ENCODE data around the gene SCFD2. TPM values are rescaled to one million over a fixed set of nuclear protein-coding genes. Genes with fewer than 3 reads are reported as not detected.

SCFD2 gene
- polyA plus RNA-seq, 3 donors = 5.4 to 9.4 (median 6.7) TPM

GRCh38 chr4:53068755-53069330, 297.0 kb downstream of the SCFD2 start:
- no CpG with 5 or more reads among the region's 3 CpGs for WGBS (ENCODE audit: insufficient coverage)
- H3K4me3 ChIP-seq (replicated peaks in 1 of 3; ENCODE audit: low read depth in 2 of 3, low read length in 3 of 3) = no peak overlapping the region
- H3K4me1 ChIP-seq (ENCODE audit: control insufficient read depth in 1 of 2, insufficient read depth in 2 of 2, low read length in 2 of 2) = no peaks in the 10 kb centered on the region
- H2AFZ ChIP-seq (ENCODE audit: insufficient read depth, low read depth, low read length, poor library complexity, severe bottlenecking) = no peak overlapping the region
- peaks cover 3 to 11% of the 10 kb centered on the region in 2 donors for H3K9me3 ChIP-seq (replicated peaks in 1 of 2; ENCODE audit: control insufficient read depth in 1 of 2, insufficient read depth in 1 of 2, low read length in 2 of 2)
- H3K27ac Mint-ChIP-seq = no peak overlapping the region
- peaks cover 5 to 14% (median 9%) of the 10 kb centered on the region in 7 donors for H3K9me3 Mint-ChIP-seq
- no peaks in the 10 kb centered on the region for H4K20me1 ChIP-seq (ENCODE audit: insufficient read depth, low read length)
- intact Hi-C loops (cut with micrococcal nuclease) = no loop called here
- peaks cover 2 to 7% of the 10 kb centered on the region in 2 donors for H3K36me3 Mint-ChIP-seq
- no peak for TF ChIP-seq CTCF (IDR thresholded peaks at IDR 0.05)
- no peaks in the 10 kb centered on the region for H3K27me3 ChIP-seq (ENCODE audit: control insufficient read depth in 2 of 2, insufficient read depth in 2 of 2, low read length in 2 of 2)
- H3K4me1 Mint-ChIP-seq = no peaks in the 10 kb centered on the region
- H3K36me3 ChIP-seq (replicated peaks in 1 of 2; ENCODE audit: control insufficient read depth in 1 of 2, insufficient read depth in 2 of 2, low read length in 2 of 2) = no peaks in the 10 kb centered on the region
- H3K27ac ChIP-seq (ENCODE audit: low read depth in 1 of 2, low read length in 2 of 2) = no peak overlapping the region
- no peak overlapping the region for H3K4me3 Mint-ChIP-seq
- no peak overlapping the region for H3K4me2 ChIP-seq (replicated peaks; ENCODE audit: extremely low read depth, low read length, poor library complexity, severe bottlenecking)
- no peaks in the 10 kb centered on the region for H3K79me2 ChIP-seq (ENCODE audit: insufficient read depth, low read length)
- H3K27me3 Mint-ChIP-seq (ENCODE audit: low read depth in 3 of 3) = no peaks in the 10 kb centered on the region
- H3K9ac ChIP-seq (ENCODE audit: insufficient read depth, low read length, poor library complexity, severe bottlenecking) = no peak overlapping the region
- no peak for DNase-seq

GRCh38 chr4:53067125-53067802, 298.6 kb downstream of the SCFD2 start:
- H3K4me2 ChIP-seq (replicated peaks; ENCODE audit: extremely low read depth, low read length, poor library complexity, severe bottlenecking) = no peak overlapping the region
- H2AFZ ChIP-seq (ENCODE audit: insufficient read depth, low read depth, low read length, poor library complexity, severe bottlenecking) = no peak overlapping the region
- H3K9ac ChIP-seq (ENCODE audit: insufficient read depth, low read length, poor library complexity, severe bottlenecking) = no peak overlapping the region
- Mint-ChIP-seq H3K27ac (no peak overlapping the region), H3K36me3 (peaks cover 2 to 7% of the 10 kb centered on the region in 2 donors), H3K4me3 (no peak overlapping the region), H3K4me1 (no peaks in the 10 kb centered on the region), H3K27me3 (ENCODE audit: low read depth in 3 of 3) (no peaks in the 10 kb centered on the region), H3K9me3 (peaks cover 5 to 14% (median 9%) of the 10 kb centered on the region in 7 donors)
- DNase-seq = no peak
- no peaks in the 10 kb centered on the region for H3K79me2 ChIP-seq (ENCODE audit: insufficient read depth, low read length)
- H3K9me3 ChIP-seq (replicated peaks in 1 of 2; ENCODE audit: control insufficient read depth in 1 of 2, insufficient read depth in 1 of 2, low read length in 2 of 2) = peaks cover 3 to 11% of the 10 kb centered on the region in 2 donors
- no peak overlapping the region for H3K27ac ChIP-seq (ENCODE audit: low read depth in 1 of 2, low read length in 2 of 2)
- no CpG with 5 or more reads among the region's 2 CpGs for WGBS (ENCODE audit: insufficient coverage)
- no peaks in the 10 kb centered on the region for H4K20me1 ChIP-seq (ENCODE audit: insufficient read depth, low read length)
- intact Hi-C loops (cut with micrococcal nuclease) = no loop called here
- H3K4me3 ChIP-seq (replicated peaks in 1 of 3; ENCODE audit: low read depth in 2 of 3, low read length in 3 of 3) = no peak overlapping the region
- TF ChIP-seq CTCF (IDR thresholded peaks at IDR 0.05) = no peak
- H3K4me1 ChIP-seq (ENCODE audit: control insufficient read depth in 1 of 2, insufficient read depth in 2 of 2, low read length in 2 of 2) = no peaks in the 10 kb centered on the region
- H3K36me3 ChIP-seq (replicated peaks in 1 of 2; ENCODE audit: control insufficient read depth in 1 of 2, insufficient read depth in 2 of 2, low read length in 2 of 2) = no peaks in the 10 kb centered on the region
- no peaks in the 10 kb centered on the region for H3K27me3 ChIP-seq (ENCODE audit: control insufficient read depth in 2 of 2, insufficient read depth in 2 of 2, low read length in 2 of 2)
